ENCODE measurements around the gene CLOCK.

CLOCK gene

DNA sequence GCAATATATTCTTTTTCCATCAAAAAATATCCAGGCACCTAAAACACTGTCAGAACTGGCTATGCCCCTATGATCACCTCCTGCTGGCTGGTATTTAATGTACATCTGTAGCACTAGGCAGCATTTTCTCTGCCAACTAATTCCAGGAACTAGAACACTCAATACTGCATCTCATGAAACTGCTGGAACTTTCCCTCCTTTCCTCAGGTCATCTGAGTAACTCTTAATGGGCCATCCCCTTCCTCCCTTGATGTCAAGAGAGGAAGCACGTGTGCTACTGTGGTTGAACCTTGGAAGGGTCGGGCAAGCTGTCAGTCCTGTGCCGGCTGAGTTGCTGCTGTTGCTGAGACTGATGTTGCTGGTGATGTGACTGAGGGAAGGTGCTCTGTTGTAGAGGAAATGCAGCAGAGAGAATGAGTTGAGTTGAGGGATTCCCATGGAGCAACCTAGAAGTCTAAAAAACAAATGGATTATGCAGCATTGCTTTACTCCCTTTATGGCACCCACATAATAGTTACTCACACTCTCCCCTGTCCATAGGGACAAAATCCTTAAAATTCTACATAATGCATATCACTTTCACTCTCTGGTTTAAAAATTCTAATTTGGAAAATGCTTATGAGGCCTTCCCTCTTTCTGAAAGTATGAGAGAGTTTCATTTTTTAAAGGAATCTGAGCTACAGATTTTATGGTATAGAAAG is 111.4 kb downstream of the CLOCK start:
- no peak overlapping the region for H3K4me3 ChIP-seq (ENCODE audit: low read depth, low read length)
- TF ChIP-seq, protein P1, sequence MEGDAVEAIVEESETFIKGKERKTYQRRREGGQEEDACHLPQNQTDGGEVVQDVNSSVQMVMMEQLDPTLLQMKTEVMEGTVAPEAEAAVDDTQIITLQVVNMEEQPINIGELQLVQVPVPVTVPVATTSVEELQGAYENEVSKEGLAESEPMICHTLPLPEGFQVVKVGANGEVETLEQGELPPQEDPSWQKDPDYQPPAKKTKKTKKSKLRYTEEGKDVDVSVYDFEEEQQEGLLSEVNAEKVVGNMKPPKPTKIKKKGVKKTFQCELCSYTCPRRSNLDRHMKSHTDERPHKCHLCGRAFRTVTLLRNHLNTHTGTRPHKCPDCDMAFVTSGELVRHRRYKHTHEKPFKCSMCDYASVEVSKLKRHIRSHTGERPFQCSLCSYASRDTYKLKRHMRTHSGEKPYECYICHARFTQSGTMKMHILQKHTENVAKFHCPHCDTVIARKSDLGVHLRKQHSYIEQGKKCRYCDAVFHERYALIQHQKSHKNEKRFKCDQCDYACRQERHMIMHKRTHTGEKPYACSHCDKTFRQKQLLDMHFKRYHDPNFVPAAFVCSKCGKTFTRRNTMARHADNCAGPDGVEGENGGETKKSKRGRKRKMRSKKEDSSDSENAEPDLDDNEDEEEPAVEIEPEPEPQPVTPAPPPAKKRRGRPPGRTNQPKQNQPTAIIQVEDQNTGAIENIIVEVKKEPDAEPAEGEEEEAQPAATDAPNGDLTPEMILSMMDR (IDR thresholded peaks at IDR 0.05; ENCODE audit: borderline replicate concordance, insufficient read depth, low read depth, low read length): no peak

DNA sequence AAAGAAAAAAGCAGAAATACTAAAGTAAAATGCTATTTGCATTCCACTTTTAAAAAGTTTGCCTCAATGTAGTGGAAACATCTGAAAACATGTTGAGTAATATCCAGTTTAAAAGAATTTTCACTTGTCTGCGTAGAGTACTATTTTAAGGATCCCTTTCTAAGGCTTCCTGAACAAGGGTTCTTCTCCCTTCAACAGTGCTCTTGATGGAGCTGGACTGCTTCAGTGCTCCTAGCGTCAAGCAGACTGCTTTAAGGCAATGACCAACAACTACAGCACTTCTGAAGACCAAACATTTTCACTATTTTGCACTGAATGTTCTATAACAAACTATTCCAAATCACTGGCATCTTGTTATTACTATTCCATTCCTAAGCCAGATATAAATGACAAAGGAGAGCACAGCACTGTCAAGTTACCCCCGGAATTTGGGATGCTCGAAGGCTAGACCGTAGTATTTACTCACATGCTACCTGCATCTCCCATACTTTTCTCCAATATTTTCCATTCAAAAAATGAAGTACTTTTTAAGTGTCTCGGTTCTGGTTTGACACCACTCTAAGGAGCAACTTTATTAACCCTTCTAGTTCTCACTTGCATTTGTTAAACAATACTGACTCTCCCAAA is 114.9 kb downstream of the CLOCK start:
- no peak overlapping the region for H3K4me3 ChIP-seq (ENCODE audit: low read depth, low read length)
- TF ChIP-seq, protein P1 (IDR thresholded peaks at IDR 0.05; ENCODE audit: borderline replicate concordance, insufficient read depth, low read depth, low read length): no peak

DNA sequence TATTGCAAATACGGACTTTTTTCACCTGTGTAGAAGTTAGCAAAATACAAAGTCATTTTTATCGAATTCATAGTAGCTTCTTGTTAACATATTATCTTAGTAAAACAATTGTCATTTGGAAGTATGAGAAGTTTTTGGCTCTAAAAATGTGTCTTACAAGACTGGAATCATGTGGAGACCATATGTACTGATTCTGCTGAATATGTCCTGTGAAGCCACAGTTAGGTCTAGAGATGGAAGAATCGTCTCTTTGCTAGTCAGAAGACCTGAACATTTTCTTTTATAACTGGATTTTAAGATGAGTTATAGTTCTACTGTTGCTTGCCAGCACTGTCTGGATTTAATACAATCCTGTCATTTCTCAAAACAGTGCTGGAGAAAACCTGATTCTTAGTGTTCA is 121.9 kb downstream of the CLOCK start:
- H3K4me3 ChIP-seq (ENCODE audit: low read depth, low read length): no peak overlapping the region
- TF ChIP-seq, protein P1 (IDR thresholded peaks at IDR 0.05; ENCODE audit: borderline replicate concordance, insufficient read depth, low read depth, low read length): no peak

DNA sequence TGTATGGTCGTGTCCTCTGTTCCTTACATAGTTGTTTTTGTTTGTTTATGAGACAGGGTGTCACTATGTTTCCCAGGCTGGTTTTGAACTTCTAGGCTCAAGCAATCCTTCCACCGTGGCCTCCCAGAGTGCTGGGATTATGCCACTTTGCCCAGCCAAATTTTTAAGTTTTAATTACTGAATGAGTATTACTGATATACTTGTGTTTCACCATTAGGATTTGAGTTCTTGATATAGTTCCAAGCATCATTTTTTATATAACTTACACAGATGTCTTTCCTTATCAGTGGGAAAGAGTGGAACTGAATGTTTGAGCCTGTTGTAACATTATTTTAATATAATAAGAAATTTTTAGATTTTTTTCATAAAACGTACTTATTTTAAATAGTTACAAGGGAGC is 130.5 kb downstream of the CLOCK start:
- TF ChIP-seq, protein P1 (IDR thresholded peaks at IDR 0.05; ENCODE audit: borderline replicate concordance, insufficient read depth, low read depth, low read length): no peak
- H3K4me3 ChIP-seq (ENCODE audit: low read depth, low read length): no peak overlapping the region

DNA sequence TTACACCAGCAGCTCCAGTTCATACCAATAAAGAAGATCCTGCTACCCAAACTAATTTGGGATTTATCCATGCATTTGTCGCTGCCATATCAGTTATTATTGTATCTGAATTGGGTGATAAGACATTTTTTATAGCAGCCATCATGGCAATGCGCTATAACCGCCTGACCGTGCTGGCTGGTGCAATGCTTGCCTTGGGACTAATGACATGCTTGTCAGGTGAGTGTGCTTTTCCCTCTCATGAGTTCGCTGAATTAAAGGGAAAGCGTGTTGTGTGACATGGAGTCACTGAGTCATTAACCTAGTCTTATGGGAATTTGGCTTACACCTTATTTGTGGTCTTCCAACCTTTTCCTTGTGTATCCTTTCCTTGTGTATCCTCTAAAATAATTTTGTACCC is 135.1 kb downstream of the CLOCK start:
- TF ChIP-seq, protein P1 (IDR thresholded peaks at IDR 0.05; ENCODE audit: borderline replicate concordance, insufficient read depth, low read depth, low read length): no peak

DNA sequence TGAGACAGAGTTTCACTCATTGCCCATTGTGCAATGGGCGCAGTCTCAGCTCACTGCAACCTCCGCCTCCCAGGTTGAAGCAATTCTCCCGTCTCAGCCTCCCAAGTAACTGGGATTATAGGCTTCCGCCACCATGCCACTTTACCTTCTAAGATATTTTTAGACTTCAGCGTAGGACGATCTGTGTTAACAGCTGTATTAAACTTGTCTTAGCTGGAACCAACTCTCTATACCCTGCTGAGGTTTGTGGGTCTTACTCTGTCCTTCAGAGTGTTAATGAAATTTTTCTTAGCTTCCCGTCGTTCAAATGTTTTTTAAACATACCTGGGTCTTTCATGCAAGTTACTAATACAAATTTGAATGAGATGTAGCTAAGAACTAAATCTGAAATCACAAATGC is 136.3 kb downstream of the CLOCK start:
- TF ChIP-seq, protein P1 (IDR thresholded peaks at IDR 0.05; ENCODE audit: borderline replicate concordance, insufficient read depth, low read depth, low read length): no peak
- no peak overlapping the region for H3K4me3 ChIP-seq (ENCODE audit: low read depth, low read length)

More for the DNA sequence above, 135.1 kb downstream of the CLOCK start:
- H3K4me3 ChIP-seq (ENCODE audit: low read depth, low read length): no peak overlapping the region
